Measurements from ENCODE around the gene TBX15.

The TBX15 gene

DNA sequence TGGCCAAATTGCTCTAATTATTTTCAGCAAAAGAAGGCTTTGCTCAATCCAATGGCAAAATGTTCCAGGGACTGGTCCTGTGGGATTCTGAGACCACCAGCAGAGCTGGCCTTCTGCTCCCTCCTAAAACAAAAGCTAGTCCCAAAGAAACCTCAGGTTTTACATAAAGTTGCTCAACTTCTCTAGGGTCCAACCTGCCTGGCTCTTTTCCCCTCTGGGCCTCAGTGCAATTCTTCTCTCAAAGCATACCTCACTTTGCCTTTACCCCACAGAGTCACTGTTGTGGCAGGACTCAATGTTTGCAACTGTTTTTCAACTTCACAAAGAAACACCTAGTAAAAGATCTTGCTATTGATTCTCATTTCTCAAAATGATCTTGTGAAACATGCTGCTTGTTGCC, 39.8 kb downstream of the TBX15 start:
- Histone ChIP-seq H3K27me3 (ENCODE audit: low read depth, low read length) (no peaks in the 10 kb centered on the region), H3K79me2 (ENCODE audit: low read length) (no peaks in the 10 kb centered on the region), H4K20me1 (ENCODE audit: insufficient read depth, low read length) (no peaks in the 10 kb centered on the region), H3K9me3 (ENCODE audit: insufficient read depth, low read length) (no peaks in the 10 kb centered on the region), H3K4me3 (ENCODE audit: low read length) (no peak overlapping the region), H3K9ac (ENCODE audit: low read length) (no peak overlapping the region), H3K4me2 (ENCODE audit: low read length) (no peak overlapping the region), H3K36me3 (replicated peaks; ENCODE audit: low read depth, low read length) (no peaks in the 10 kb centered on the region), H2AFZ (ENCODE audit: low read depth, low read length) (no peak overlapping the region), H3K27ac (ENCODE audit: low read length) (no peak overlapping the region), H3K4me1 (ENCODE audit: low read length) (no peaks in the 10 kb centered on the region)
- TF ChIP-seq EZH2phosphoT487 (IDR thresholded peaks at IDR 0.05; ENCODE audit: low read depth), result no peak
- TF ChIP-seq, protein P1, sequence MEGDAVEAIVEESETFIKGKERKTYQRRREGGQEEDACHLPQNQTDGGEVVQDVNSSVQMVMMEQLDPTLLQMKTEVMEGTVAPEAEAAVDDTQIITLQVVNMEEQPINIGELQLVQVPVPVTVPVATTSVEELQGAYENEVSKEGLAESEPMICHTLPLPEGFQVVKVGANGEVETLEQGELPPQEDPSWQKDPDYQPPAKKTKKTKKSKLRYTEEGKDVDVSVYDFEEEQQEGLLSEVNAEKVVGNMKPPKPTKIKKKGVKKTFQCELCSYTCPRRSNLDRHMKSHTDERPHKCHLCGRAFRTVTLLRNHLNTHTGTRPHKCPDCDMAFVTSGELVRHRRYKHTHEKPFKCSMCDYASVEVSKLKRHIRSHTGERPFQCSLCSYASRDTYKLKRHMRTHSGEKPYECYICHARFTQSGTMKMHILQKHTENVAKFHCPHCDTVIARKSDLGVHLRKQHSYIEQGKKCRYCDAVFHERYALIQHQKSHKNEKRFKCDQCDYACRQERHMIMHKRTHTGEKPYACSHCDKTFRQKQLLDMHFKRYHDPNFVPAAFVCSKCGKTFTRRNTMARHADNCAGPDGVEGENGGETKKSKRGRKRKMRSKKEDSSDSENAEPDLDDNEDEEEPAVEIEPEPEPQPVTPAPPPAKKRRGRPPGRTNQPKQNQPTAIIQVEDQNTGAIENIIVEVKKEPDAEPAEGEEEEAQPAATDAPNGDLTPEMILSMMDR (IDR thresholded peaks at IDR 0.05; ENCODE audit: low read depth, low read length), result no peak

DNA sequence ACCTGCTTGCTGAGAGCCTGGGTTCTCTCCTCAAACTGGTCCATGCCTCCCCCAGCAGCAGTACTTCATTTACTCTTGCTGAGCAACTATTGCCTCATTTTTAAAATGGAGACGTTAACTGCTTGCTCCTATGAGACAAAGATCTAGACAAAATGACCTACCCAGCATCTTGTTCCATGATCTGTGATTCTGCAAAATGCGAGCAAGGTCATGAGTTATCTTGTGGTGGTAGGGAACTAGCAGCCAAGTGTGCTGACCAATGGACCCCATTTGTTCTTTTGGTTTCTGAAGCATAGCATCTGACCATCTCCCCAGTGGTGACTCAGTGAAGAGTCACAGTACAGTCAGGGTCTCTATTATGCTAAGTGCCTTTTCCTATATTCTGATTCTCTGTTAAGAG, 40.4 kb downstream of the TBX15 start:
- no peaks in the 10 kb centered on the region for H3K4me1 ChIP-seq (ENCODE audit: low read length)
- no peaks in the 10 kb centered on the region for H3K36me3 ChIP-seq (replicated peaks; ENCODE audit: low read depth, low read length)
- H4K20me1 ChIP-seq (ENCODE audit: insufficient read depth, low read length), result no peaks in the 10 kb centered on the region
- no peak overlapping the region for H3K27ac ChIP-seq (ENCODE audit: low read length)
- H3K4me2 ChIP-seq (ENCODE audit: low read length), result no peak overlapping the region
- no peaks in the 10 kb centered on the region for H3K79me2 ChIP-seq (ENCODE audit: low read length)
- H3K9ac ChIP-seq (ENCODE audit: low read length), result no peak overlapping the region
- H3K4me3 ChIP-seq (ENCODE audit: low read length), result no peak overlapping the region
- no peak overlapping the region for H2AFZ ChIP-seq (ENCODE audit: low read depth, low read length)
- TF ChIP-seq, protein P1 (IDR thresholded peaks at IDR 0.05; ENCODE audit: low read depth, low read length), result no peak
- no peak for TF ChIP-seq EZH2phosphoT487 (IDR thresholded peaks at IDR 0.05; ENCODE audit: low read depth)
- no peaks in the 10 kb centered on the region for H3K27me3 ChIP-seq (ENCODE audit: low read depth, low read length)
- no peaks in the 10 kb centered on the region for H3K9me3 ChIP-seq (ENCODE audit: insufficient read depth, low read length)

DNA sequence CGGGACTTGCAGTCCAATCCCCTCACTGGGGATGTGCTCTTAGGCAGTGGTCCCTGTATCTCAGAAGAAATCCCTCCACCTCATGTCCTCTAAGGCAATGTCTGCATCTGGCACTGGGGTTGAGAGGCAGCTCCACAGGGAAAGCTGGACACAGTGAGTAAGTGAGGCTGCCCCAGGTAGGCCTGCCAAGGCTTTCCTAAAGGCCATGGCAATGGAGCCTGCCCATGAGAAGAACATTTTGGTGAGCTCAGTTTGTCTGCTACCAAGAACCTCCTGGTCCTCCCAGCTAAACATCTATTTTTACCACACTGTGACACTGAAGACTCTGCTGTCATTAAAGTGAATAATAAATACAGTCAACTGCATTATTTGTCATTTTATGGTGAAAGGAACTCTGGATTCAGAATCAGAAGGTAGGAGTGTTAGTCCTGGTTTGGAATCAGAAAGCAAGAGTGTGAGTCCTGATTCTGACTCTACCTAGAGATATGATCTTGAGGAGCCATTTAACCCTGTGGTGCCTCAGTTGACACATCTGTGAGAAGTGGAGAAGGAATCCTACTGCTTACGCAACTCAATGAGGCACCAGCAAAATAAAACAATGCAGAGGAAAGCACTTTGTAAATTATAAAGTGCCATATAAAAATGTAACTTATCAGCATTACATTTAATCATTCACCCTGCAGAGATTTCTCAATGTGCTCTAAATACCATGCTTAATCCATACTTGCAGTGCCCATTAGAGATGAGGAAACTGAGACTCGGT, 41.0 kb downstream of the TBX15 start:
- no peaks in the 10 kb centered on the region for H4K20me1 ChIP-seq (ENCODE audit: insufficient read depth, low read length)
- H3K79me2 ChIP-seq (ENCODE audit: low read length), result no peaks in the 10 kb centered on the region
- no peak overlapping the region for H3K27ac ChIP-seq (ENCODE audit: low read length)
- H3K4me3 ChIP-seq (ENCODE audit: low read length), result no peak overlapping the region
- H2AFZ ChIP-seq (ENCODE audit: low read depth, low read length), result no peak overlapping the region
- H3K27me3 ChIP-seq (ENCODE audit: low read depth, low read length), result no peaks in the 10 kb centered on the region
- no peak overlapping the region for H3K9ac ChIP-seq (ENCODE audit: low read length)
- no peak overlapping the region for H3K4me2 ChIP-seq (ENCODE audit: low read length)
- no peaks in the 10 kb centered on the region for H3K9me3 ChIP-seq (ENCODE audit: insufficient read depth, low read length)
- no peaks in the 10 kb centered on the region for H3K4me1 ChIP-seq (ENCODE audit: low read length)
- no peaks in the 10 kb centered on the region for H3K36me3 ChIP-seq (replicated peaks; ENCODE audit: low read depth, low read length)
- TF ChIP-seq, protein P1 (IDR thresholded peaks at IDR 0.05; ENCODE audit: low read depth, low read length), result no peak
- no peak for TF ChIP-seq EZH2phosphoT487 (IDR thresholded peaks at IDR 0.05; ENCODE audit: low read depth)

DNA sequence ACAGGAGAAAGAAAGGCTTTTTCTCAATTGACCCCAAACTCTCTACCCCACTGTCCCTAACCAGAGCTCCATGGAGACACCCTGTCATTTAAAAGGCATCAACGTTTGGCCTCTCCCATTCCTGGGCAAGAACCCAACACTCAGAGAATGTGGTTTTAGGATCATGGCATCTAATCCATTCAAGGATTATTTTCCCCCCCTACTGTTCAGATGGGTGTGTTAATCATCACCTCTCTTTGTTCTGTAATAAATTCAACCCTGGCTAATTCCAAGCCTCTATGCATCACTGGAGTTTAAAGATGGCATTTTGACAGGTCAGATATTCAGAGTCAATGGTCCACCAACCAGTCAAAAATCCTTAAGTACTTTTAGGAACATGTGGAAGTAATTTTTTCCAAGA, 42.7 kb downstream of the TBX15 start:
- no peak overlapping the region for H3K27ac ChIP-seq (ENCODE audit: low read length)
- TF ChIP-seq, protein P1 (IDR thresholded peaks at IDR 0.05; ENCODE audit: low read depth, low read length), result no peak
- no peak for TF ChIP-seq EZH2phosphoT487 (IDR thresholded peaks at IDR 0.05; ENCODE audit: low read depth)
- no peak overlapping the region for H3K4me3 ChIP-seq (ENCODE audit: low read length)
- H3K9me3 ChIP-seq (ENCODE audit: insufficient read depth, low read length), result no peaks in the 10 kb centered on the region
- no peak overlapping the region for H3K4me2 ChIP-seq (ENCODE audit: low read length)
- no peaks in the 10 kb centered on the region for H3K27me3 ChIP-seq (ENCODE audit: low read depth, low read length)
- no peaks in the 10 kb centered on the region for H3K36me3 ChIP-seq (replicated peaks; ENCODE audit: low read depth, low read length)
- H2AFZ ChIP-seq (ENCODE audit: low read depth, low read length), result no peak overlapping the region
- no peaks in the 10 kb centered on the region for H3K79me2 ChIP-seq (ENCODE audit: low read length)
- no peaks in the 10 kb centered on the region for H4K20me1 ChIP-seq (ENCODE audit: insufficient read depth, low read length)
- no peak overlapping the region for H3K9ac ChIP-seq (ENCODE audit: low read length)
- H3K4me1 ChIP-seq (ENCODE audit: low read length), result no peaks in the 10 kb centered on the region

Measured in OCI-LY3 (cell line).